HuH-7.5 (cell line): ENCODE results near the gene C19orf25.
"Not testable (repeated sequence)": the region's sequence is repeated elsewhere in the genome, so short reads cannot be mapped to it uniquely, and the experiment has no call there.

Experiments
- DNase-seq: peaks from one replicate; pipeline ENCODE4 v3.0.0; 2011; ENCODE audit warnings: low spot score

Gene C19orf25

GRCh38 chr19:1512671-1513498, 33.9 kb upstream of the C19orf25 start, which contains the start of gene ADAMTSL5:
Gene ADAMTSL5, minus strand, starts transcription at chr19:1513019. Its CDS starts 2,076 bp downstream, at chr19:1510943.
- peak; percentile 93 for DNase-seq

GRCh38 chr19:1511318-1512317, 32.6 kb upstream of the C19orf25 start:
- no peak for DNase-seq

- DNase-seq, result no peak
These were observed 31.8 kb upstream of the C19orf25 start for GRCh38 chr19:1510807-1511206.

GRCh38 chr19:1510442-1510806, 31.4 kb upstream of the C19orf25 start:
- DNase-seq, result no peak

GRCh38 chr19:1509602-1510441, 30.8 kb upstream of the C19orf25 start:
- DNase-seq, result no peak

GRCh38 chr19:1508507-1508856, 29.5 kb upstream of the C19orf25 start:
- no peak for DNase-seq

- DNase-seq, result peak; percentile 100
These were observed 28.9 kb upstream of the C19orf25 start for GRCh38 chr19:1507763-1508506.

- DNase-seq, result no peak
These were observed 28.2 kb upstream of the C19orf25 start for GRCh38 chr19:1507192-1507660.

- DNase-seq, result no peak
These were observed 27.2 kb upstream of the C19orf25 start for GRCh38 chr19:1505991-1506881.

- no peak for DNase-seq
These were observed 26.0 kb upstream of the C19orf25 start for GRCh38 chr19:1505012-1505411.

- DNase-seq, result no peak
These were observed 25.1 kb upstream of the C19orf25 start for GRCh38 chr19:1503925-1504773.

GRCh38 chr19:1503089-1503924, 24.3 kb upstream of the C19orf25 start:
- peak; percentile 73 for DNase-seq

- no peak for DNase-seq
These were observed 23.5 kb upstream of the C19orf25 start for GRCh38 chr19:1502433-1503088.

- DNase-seq, result no peak
These were observed 22.2 kb upstream of the C19orf25 start for GRCh38 chr19:1501200-1501595.

- DNase-seq, result not testable (repeated sequence)
These were observed 20.2 kb upstream of the C19orf25 start for GRCh38 chr19:1499231-1499630.

GRCh38 chr19:1497578-1498235, 18.7 kb upstream of the C19orf25 start:
- DNase-seq, result no peak
